Smooth muscle cell (in vitro differentiated cells): ENCODE results near the gene RAD51C. TPM values are rescaled to one million over a fixed set of nuclear protein-coding genes. Genes with fewer than 3 reads are reported as not detected.

ENCODE experiments used
- DNase-seq: peaks from one replicate; lab custom pipeline; 2025; ENCODE audit not compliant: unreplicated experiment; lab: John Stamatoyannopoulos, UW
- H2AFZ ChIP-seq: fragments of 200-600 bp; sonication (generic); 2 replicates; pipeline ENCODE4 v1.6.0; 2016; ENCODE audit warnings: antibody characterized with exemption, low read depth, mild to moderate bottlenecking
- H3F3A ChIP-seq: fragments of 200-600 bp; sonication (generic); 2 replicates; pipeline ENCODE4 v1.6.0; 2017; ENCODE audit warnings: antibody characterized with exemption, low read depth
- H3K27ac ChIP-seq: fragments of 200-600 bp; sonication (generic); 2 replicates; pipeline ENCODE4 v1.5.1; 2016; ENCODE audit warnings: low read depth, mild to moderate bottlenecking
- H3K27me3 ChIP-seq: fragments of 200-600 bp; sonication (generic); 2 replicates; pipeline ENCODE4 v1.6.1; 2016; ENCODE audit warnings: low read depth, mild to moderate bottlenecking
- H3K36me3 ChIP-seq: fragments of 200-600 bp; sonication (generic); 2 replicates; pipeline ENCODE4 v1.5.1; 2016; ENCODE audit warnings: low read depth
- H3K4me1 ChIP-seq: fragments of 200-600 bp; sonication (generic); 2 replicates; pipeline ENCODE4 v1.5.1; 2016; ENCODE audit warnings: low read depth
- H3K4me2 ChIP-seq: fragments of 200-600 bp; sonication (generic); 2 replicates; pipeline ENCODE4 v1.6.0; 2016; ENCODE audit warnings: mild to moderate bottlenecking
- H3K4me3 ChIP-seq: fragments of 200-600 bp; sonication (generic); 2 replicates; pipeline ENCODE4 v1.5.1; 2016; ENCODE audit warnings: mild to moderate bottlenecking
- H3K79me2 ChIP-seq: fragments of 200-600 bp; sonication (generic); 2 replicates; pipeline ENCODE4 v1.6.0; 2016; ENCODE audit warnings: low read depth, mild to moderate bottlenecking
- H3K9ac ChIP-seq: fragments of 200-600 bp; sonication (generic); 2 replicates; pipeline ENCODE4 v1.6.0; 2016; ENCODE audit warnings: low read depth
- H3K9me3 ChIP-seq: fragments of 200-600 bp; sonication (generic); replicated peaks from 2 replicates; pipeline ENCODE4 v1.5.1; 2016; ENCODE audit warnings: low read depth
- H4K20me1 ChIP-seq: fragments of 200-600 bp; sonication (generic); 2 replicates; pipeline ENCODE4 v1.6.0; 2016; ENCODE audit warnings: low read depth
- WGBS: methylation state at CpG from one replicate; pipeline ENCODE4 v1.1.7; 2016; ENCODE audit warnings: low lambda C conversion rate; 5-methylcytosine and 5-hydroxymethylcytosine counted together
- polyA plus RNA-seq: library from polyadenylated mRNA; unstranded; fragments of >200 nt; fragmentation: Nextera tagmentation; extraction: Ambion mirVana; gene quantifications from 2 replicates; pipeline ENCODE4 v1.2.1, GENCODE V29; 2016
- total RNA-seq: library from RNA; depleted of rRNA; stranded (reverse); fragments of >200 nt; gene quantifications from 2 replicates; pipeline ENCODE4 v1.2.3, GENCODE V29; 2014
- TF ChIP-seq, protein P1 (sequence below): fragments of 200-600 bp; sonication (generic); IDR thresholded peaks from 2 replicates; pipeline ENCODE4 v1.5.1; 2017; ENCODE audit warnings: borderline replicate concordance, mild to moderate bottlenecking, antibody characterized with exemption; ENCODE audit not compliant: insufficient read depth, poor library complexity, severe bottlenecking

Gene RAD51C
- total and polyA plus RNA-seq, 2 experiments from 2014 or later, result 20.9 to 27.1 TPM

DNA sequence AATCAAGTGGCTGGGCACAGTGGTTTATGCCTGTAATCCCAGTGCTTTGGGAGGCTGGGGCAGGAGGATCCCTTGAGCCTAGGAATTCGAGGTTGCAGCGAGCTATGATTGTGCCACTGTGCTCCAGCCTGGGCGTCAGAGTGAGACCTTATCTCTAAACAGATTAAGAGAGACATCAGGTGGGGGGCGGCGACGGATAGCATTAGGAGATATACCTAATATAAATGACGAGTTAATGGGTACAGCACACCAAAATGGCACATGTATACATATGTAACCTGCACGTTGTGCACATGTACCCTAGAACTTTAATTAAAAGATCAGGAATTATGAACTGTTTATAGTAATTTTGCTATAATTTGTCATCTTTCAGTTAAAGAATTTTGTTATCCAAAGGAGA, 10.3 kb downstream of the RAD51C start:
- WGBS, result 80% methylated on average over 8 of the region's 8 CpGs
- H3K27ac ChIP-seq, result peak overlapping the region; percentile 76
- no peak overlapping the region for H3K9ac ChIP-seq

GRCh38 chr17:58703137-58703915, 10.9 kb downstream of the RAD51C start:
- Histone ChIP-seq H3K9me3 (no peaks in the 10 kb centered on the region), H3K27ac (peak overlapping the region; percentile 76)
- no peak for DNase-seq

More for the DNA sequence above, 10.3 kb downstream of the RAD51C start:
- H2AFZ ChIP-seq, result no peak overlapping the region
- DNase-seq, result no peak
- TF ChIP-seq, protein P1, sequence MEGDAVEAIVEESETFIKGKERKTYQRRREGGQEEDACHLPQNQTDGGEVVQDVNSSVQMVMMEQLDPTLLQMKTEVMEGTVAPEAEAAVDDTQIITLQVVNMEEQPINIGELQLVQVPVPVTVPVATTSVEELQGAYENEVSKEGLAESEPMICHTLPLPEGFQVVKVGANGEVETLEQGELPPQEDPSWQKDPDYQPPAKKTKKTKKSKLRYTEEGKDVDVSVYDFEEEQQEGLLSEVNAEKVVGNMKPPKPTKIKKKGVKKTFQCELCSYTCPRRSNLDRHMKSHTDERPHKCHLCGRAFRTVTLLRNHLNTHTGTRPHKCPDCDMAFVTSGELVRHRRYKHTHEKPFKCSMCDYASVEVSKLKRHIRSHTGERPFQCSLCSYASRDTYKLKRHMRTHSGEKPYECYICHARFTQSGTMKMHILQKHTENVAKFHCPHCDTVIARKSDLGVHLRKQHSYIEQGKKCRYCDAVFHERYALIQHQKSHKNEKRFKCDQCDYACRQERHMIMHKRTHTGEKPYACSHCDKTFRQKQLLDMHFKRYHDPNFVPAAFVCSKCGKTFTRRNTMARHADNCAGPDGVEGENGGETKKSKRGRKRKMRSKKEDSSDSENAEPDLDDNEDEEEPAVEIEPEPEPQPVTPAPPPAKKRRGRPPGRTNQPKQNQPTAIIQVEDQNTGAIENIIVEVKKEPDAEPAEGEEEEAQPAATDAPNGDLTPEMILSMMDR, result no peak
- peak overlapping the region; percentile 30 for H3K4me2 ChIP-seq
- no peaks in the 10 kb centered on the region for H3K9me3 ChIP-seq
- no peaks in the 10 kb centered on the region for H3K27me3 ChIP-seq
- H3K4me3 ChIP-seq, result no peak overlapping the region
- H3F3A ChIP-seq, result no peaks in the 10 kb centered on the region
- no peaks in the 10 kb centered on the region for H3K36me3 ChIP-seq
- H3K79me2 ChIP-seq, result no peaks in the 10 kb centered on the region
- H4K20me1 ChIP-seq, result no peaks in the 10 kb centered on the region
- peaks cover 9% of the 10 kb centered on the region for H3K4me1 ChIP-seq

DNA sequence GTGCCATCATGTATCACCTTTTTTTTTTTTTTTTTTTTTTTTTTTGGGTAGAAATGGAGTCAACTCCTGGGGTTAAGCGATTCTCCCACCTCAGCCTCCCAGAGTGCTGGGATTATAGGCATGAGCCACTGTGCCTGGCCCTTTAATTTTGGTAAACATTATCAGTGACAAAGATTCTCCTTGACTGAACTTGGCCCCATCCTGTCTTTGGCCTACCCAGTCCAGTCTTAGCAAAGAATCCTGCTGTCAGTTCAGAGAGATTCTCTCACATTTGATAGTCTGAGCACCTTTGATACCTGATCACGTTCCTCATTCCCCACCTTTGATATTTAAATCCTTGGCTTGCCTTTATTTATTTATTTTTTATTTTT, 11.5 kb downstream of the RAD51C start:
- Histone ChIP-seq H2AFZ (no peak overlapping the region), H3K9me3 (no peaks in the 10 kb centered on the region), H3K79me2 (no peaks in the 10 kb centered on the region), H3K36me3 (no peaks in the 10 kb centered on the region), H3K4me3 (no peak overlapping the region), H3K4me2 (no peak overlapping the region), H3F3A (no peaks in the 10 kb centered on the region), H3K4me1 (peaks cover 9% of the 10 kb centered on the region), H4K20me1 (no peaks in the 10 kb centered on the region), H3K27me3 (no peaks in the 10 kb centered on the region), H3K9ac (no peak overlapping the region), H3K27ac (peak overlapping the region; percentile 76)
- DNase-seq, result no peak
- 98% methylated on average over 2 of the region's 2 CpGs for WGBS
- TF ChIP-seq, protein P1, result no peak

More at GRCh38 chr17:58703137-58703915, 10.9 kb downstream of the RAD51C start:
- no peaks in the 10 kb centered on the region for H3K79me2 ChIP-seq
- WGBS, result 60% methylated on average over 4 of the region's 4 CpGs
- H3K36me3 ChIP-seq, result no peaks in the 10 kb centered on the region
- H3K4me3 ChIP-seq, result no peak overlapping the region
- H3K9ac ChIP-seq, result no peak overlapping the region
- TF ChIP-seq, protein P1, result no peak
- H2AFZ ChIP-seq, result no peak overlapping the region
- no peaks in the 10 kb centered on the region for H3F3A ChIP-seq
- H3K4me2 ChIP-seq, result peak overlapping the region; percentile 30
- H4K20me1 ChIP-seq, result no peaks in the 10 kb centered on the region
- H3K27me3 ChIP-seq, result no peaks in the 10 kb centered on the region
- H3K4me1 ChIP-seq, result peaks cover 9% of the 10 kb centered on the region
